ENCODE measurements around the gene ABHD12B.
"Not testable (repeated sequence)": the region's sequence is repeated elsewhere in the genome, so short reads cannot be mapped to it uniquely, and the experiment has no call there.

Gene ABHD12B

GRCh38 chr14:50839691-50840090 lies 32.2 kb upstream of the ABHD12B start:
- no peak for DNase-seq

DNA sequence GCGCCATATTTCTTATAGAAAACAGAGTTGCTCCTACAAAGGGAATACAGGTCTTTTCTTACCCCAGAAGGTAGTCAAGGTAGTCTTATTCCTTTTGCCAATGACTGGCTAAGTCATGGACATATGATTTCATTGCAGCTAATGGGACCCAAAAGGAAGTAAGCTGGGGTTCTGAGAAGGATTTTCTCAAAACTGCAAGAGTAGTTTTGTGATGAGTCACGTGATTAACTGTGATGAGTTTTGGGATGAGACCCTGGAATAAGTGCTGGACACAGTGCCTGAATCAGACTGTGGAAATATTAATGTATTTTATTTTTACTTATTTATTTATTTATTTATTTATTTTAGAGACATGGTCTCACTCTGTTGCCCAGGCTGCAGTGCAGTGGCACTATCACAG lies 27.5 kb upstream of the ABHD12B start:
- DNase-seq = no peak

DNA sequence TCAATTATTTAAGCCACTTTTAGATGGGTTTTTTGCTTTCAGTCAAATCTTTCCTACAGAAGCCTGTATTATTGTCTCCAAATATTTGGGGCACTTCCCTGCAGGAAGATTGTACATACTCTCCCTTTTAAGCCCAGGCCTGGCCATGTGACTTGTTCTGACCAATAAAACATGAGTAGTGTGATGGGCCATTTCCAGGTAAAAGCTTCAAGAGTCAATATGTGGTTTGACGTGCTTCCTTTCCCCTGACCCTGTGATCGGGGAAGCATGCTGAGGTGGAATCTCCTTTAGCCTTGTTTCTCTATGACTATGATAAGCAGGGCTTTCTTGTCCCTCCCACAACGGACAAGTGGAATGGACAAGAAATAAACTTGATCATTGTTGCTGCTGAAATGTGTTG lies 26.7 kb upstream of the ABHD12B start:
- DNase-seq = no peak

DNA sequence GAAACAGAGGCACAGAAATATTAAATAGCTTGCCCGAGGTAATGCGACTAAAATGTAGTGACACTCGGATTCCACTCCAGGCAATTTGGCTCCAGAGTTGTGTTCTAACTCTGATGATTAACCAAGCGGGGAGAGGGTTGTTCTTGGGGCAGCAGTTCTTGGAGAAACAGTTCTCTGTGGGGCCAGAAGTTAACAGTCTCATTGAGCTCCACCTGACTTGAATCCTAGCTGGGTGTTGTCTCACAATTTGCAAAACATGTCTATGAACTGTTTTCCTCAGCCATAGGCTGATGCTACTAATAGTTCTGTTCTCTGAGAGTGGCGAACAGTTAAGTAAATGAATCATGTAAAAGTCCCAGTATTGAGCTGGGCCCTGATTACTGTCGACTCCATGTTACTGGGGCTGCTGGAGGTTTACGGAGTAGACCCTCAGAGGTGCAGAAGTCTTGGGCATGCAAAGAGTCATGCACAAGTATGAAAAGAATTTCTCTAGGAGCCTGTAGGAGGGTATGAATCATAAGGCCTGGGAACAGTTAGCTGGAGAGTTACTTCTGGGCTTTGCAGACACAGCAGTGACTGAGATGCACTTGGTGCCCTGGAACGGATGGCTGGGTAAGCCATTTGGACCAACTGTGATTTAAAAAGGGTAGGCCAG lies 25.5 kb upstream of the ABHD12B start:
- DNase-seq = no peak

DNA sequence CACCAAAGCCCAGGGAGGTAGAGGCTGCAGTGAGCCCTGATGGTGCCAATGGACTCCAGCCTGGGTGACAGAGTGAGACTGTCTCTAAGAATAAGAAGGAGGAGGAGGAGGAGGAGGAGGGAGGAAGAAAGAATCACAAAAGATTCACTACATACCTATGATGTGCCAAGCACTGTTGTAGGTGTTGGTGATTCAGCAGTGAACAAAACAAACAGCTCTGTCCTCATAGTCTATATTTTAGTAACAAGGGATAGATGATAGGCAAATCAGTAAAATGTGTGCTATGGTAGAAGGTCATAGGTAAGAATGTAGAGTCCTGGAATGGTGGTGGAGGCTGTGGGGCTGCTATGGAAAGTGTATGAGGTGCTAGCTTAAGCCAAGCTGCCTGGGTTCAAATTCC lies 18.0 kb upstream of the ABHD12B start:
- no peak for DNase-seq

GRCh38 chr14:50854521-50854920 lies 17.3 kb upstream of the ABHD12B start:
- no peak for DNase-seq

- DNase-seq = no peak
Measured at GRCh38 chr14:50855558-50855957, 16.3 kb upstream of the ABHD12B start.

- no peak for DNase-seq
Measured at GRCh38 chr14:50856660-50857059, 15.2 kb upstream of the ABHD12B start.

DNA sequence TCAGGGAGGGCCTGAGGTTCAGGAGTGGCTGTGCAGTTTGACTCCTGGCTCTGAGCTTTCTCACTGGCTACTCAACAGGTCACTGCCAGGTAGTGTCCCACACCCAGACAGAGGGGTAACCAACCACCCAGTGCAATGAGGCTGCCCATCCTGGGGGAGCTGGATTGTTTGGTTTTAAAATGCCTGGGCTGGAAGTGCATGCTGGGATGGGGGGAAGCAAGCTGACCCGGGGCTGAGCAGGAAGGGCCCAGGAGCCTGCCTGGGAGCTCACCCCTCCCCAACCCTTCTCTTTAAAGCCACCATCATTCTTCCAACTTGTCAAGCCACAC lies 12.6 kb upstream of the ABHD12B start:
- DNase-seq = no peak

DNA sequence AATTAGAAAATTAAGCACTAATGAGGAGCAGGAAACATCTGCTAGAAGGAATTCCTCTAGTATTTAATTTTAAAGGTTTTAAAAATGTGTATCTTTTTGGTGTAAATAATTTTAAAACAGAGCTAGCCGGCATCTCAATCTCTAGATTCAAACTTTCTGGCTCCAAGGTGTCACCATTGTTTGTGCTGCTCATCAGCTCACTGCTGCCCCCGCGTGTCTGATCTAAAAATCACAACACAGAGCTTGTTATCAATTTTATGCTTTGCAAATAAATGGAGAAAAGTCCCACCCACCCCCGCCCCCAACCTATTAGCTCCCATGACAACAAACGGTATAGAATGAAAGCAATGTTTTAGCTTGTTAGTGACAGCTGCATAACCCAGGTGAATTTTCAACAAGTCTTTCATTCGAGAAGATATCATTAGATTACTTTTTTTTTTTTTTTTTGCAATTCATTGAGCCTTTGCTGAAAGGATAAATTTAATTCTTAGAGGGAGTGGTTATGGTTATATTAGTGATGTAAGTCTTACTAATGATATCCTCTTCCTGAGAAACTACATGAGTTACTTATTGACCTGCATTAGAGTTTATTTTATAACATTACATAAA lies 11.3 kb upstream of the ABHD12B start:
- DNase-seq = peak; percentile 77

- DNase-seq = no peak
Measured at GRCh38 chr14:50862036-50862570, 9.8 kb upstream of the ABHD12B start.

DNA sequence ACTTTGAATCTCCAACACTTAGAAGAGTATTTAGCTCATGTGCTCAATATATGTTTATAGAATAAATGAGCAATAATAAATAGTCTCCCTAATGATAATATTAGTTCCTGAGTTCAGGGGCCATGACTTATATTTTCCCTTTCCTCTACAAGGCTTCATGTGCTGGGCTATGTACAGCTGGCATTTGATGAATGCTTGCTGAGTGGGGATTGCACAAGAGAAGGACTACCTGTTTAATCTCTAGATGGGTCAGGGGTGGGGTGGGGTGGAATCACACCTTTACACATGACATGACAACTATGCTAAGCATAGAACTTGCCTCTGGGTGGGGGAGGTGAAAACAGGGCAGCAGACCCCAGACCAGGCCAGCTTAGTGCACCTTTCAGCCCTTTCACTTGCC lies 7.6 kb upstream of the ABHD12B start:
- DNase-seq = no peak

- no peak for DNase-seq
Measured at GRCh38 chr14:50864946-50865345, 6.9 kb upstream of the ABHD12B start.

GRCh38 chr14:50865391-50866076 lies 6.3 kb upstream of the ABHD12B start:
- no peak for DNase-seq

DNA sequence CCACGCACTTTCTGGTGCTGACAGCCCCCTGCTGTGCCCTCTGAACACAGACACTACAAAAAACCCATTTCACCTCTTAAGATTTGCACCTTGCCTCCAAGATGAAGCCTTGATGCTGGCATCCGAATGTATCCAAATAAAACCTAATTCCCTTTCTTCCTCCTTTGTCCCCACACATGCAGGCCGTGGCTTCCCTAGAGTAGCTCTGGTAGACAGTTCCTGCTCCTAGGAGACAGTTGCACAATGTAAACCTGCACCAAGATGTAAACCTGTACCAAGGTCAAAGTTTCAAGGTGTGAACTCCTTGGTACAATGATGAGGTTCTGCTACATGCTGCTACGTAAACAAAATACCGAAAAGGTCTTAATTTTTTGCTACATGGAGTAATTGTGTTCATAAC lies 625 bp upstream of the ABHD12B start:
- DNase-seq = no peak

DNA sequence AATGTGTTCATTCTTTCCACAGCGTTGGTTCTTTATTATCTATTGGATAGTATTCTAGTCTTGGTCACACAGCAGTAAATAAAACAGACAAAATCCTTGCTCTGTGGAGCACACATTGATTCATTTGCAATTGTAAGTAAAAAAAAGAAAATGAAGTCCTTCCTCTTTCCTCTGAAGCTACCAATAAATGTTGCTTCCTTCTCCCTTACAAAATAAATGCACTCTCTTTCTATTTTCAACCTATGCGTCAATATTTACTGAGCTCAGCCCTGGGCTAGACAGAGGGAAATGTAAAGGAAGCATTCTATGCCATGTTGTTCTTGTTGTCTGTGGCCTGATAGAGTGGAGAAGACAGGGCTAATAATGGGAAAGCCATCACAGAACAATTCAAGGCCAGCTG lies 2.9 kb downstream of the ABHD12B start:
- no peak for DNase-seq

GRCh38 chr14:50875359-50876070 lies 3.7 kb downstream of the ABHD12B start:
- DNase-seq = no peak

GRCh38 chr14:50882932-50883826 lies 11.3 kb downstream of the ABHD12B start:
- no peak for DNase-seq

DNA sequence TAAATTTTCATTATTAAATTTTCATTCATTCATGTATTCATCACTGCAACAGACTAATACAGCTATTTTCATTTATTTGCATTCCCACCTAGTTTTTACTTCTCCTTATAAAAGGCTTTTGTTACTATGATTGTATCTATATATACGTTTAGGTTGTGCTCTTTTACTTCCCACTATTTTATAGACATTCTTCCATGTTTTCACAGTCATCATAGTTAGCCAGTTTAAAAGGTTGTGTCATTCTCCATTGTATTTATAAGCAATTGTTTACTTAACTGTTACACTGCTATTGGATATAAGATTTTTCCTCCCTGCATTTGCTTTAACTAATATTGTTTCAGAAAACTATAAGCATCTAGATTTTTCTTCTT lies 12.0 kb downstream of the ABHD12B start:
- DNase-seq = no peak

GRCh38 chr14:50887476-50887875 lies 15.6 kb downstream of the ABHD12B start:
- no peak for DNase-seq

DNA sequence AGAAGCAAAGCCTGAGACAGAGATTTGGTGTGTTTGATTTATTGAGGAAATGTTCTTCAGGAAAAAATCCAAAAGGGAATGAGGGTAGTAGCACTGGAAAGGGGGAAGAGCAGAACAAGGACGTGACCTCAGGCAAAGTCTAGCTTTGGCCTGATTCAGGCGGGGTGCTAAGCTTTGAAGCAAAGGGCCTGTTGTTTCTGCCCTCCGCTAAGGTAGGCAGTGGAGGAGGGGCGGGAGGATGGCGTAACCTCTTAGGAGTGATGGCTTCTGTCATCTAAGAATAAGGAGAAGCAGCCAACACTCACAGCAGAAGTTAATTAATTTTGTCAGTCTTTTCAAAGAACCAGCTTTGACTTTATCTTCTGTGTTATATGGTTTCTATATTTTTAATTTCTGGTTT lies 20.4 kb downstream of the ABHD12B start:
- no peak for DNase-seq

- not testable (repeated sequence) for DNase-seq
Measured at GRCh38 chr14:50896421-50896820, 24.6 kb downstream of the ABHD12B start.

DNA sequence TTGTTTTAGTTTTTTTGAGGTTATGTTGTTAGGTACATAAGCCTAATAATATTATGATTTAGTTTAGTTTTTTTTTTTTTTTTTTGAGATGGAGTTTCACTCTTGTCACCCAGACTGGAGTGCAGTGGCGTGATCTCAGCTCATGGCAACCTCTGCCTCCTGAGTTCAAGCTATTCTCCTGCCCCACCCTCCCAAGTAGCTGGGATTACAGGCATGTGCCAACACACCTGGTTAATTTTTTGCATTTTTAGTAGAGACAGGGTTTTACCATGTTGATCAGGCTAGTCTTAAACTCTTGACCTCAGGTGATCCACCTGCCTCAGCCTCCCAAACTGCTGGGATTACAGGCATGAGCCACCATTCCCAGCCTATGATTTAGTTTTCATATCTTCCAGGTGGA lies 25.2 kb downstream of the ABHD12B start:
- not testable (repeated sequence) for DNase-seq
